ENCODE data around the gene GCGR.

DNA sequence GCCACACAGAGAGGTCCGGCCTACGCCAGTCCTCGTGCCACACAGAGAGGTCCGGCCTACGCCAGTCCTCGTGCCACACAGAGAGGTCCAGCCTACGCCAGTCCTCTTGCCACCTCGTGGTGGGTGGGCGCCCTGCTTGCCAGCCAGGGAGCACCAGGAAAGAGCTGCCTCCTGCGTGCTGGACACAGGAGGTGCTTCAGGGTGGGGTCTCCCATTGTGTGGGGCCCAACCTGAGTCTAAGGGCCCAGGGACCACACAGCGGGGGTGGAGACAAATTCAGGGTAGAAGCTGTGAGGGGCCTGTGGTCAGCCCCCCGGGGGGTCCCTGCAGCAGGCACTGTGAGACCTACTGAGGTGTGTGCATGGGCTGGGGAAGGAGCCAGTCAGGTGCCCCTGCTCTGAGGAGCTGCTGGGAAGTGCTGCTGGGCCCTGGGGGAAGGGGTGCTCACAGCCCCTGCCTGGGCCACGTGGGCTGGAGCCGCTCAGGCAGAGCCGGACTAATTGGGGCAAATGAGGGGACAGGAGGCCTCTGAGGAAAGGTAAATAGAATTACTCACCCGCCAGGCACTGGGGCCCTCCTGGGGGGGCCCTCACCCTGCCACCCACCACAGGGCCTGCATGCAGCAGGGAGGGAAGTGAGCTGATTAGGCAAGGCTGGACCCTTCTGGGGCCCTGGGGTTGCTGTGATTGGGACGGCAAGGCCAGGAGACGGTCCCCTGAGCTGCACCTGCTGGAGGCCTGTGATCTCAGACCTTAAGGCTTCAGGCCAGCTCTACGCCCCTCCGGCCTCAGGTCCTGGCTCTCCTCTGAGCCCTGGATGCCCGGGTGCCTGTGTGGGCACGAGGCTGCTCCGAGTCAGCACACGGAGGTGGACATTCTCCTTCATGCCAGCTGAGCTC, 11.0 kb downstream of the GCGR start:
- TF ChIP-seq, protein P1, sequence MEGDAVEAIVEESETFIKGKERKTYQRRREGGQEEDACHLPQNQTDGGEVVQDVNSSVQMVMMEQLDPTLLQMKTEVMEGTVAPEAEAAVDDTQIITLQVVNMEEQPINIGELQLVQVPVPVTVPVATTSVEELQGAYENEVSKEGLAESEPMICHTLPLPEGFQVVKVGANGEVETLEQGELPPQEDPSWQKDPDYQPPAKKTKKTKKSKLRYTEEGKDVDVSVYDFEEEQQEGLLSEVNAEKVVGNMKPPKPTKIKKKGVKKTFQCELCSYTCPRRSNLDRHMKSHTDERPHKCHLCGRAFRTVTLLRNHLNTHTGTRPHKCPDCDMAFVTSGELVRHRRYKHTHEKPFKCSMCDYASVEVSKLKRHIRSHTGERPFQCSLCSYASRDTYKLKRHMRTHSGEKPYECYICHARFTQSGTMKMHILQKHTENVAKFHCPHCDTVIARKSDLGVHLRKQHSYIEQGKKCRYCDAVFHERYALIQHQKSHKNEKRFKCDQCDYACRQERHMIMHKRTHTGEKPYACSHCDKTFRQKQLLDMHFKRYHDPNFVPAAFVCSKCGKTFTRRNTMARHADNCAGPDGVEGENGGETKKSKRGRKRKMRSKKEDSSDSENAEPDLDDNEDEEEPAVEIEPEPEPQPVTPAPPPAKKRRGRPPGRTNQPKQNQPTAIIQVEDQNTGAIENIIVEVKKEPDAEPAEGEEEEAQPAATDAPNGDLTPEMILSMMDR (IDR thresholded peaks at IDR 0.05; ENCODE audit: insufficient read depth, low read depth, low read length), result no peak
- TF ChIP-seq EZH2 (IDR thresholded peaks at IDR 0.05; ENCODE audit: insufficient read depth, low read length), result no peak

Data from astrocyte (in vitro differentiated cells and primary cell).